Left renal pelvis (tissue), 4 donors: ENCODE measurements around the gene GATD1. TPM values are rescaled to one million over a fixed set of nuclear protein-coding genes. Genes with fewer than 3 reads are reported as not detected.

Source experiments
- DNase-seq, 4 donors: peaks; one replicate each; pipeline ENCODE4 v3.0.0-alpha.2; 2013; ENCODE audit warnings: low read depth in 4 of 4, low spot score in 3 of 4
- polyA plus RNA-seq, 4 donors: library from polyadenylated mRNA; unstranded; fragments of 120-200 nt; gene quantifications; one replicate each; pipeline ENCODE4 v1.2.1, GENCODE V29; 2013; ENCODE audit not compliant: insufficient read length in 4 of 4

GATD1 gene
- polyA plus RNA-seq, 4 donors = 48.2 to 109 (median 59.7) TPM

- no peak for DNase-seq
Observed at GRCh38 chr11:729492-730074, 47.7 kb downstream of the GATD1 start.

DNA sequence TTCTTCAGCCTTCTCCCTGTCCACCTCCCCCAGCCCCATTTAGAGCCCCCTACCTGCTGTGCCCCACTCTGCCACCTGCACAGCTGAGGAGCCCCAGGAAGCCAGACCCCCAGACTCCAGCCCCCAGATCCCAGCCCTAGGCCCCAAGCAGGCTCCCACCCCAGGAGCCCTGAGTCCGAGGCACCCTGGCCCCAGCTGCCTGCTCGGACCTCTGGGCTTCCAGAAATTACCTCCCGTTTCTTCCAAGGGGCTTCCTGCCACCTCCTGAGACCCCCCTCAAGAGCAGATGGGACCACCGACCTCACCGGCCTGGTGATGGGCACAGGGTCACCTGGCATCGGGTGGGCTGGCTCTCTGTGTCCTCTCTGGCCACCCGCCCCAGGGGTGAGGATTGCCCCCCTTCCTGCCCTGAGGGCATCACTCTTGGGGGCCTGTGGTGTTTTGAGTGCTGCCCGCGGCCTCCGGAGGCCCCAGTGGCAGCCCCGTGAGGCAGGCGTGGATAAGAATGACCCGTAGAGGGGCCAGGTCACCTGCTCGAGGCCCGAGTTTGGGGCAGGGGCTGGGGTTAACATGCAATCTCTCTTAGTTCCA is 48.3 kb downstream of the GATD1 start:
- DNase-seq = no peak

DNA sequence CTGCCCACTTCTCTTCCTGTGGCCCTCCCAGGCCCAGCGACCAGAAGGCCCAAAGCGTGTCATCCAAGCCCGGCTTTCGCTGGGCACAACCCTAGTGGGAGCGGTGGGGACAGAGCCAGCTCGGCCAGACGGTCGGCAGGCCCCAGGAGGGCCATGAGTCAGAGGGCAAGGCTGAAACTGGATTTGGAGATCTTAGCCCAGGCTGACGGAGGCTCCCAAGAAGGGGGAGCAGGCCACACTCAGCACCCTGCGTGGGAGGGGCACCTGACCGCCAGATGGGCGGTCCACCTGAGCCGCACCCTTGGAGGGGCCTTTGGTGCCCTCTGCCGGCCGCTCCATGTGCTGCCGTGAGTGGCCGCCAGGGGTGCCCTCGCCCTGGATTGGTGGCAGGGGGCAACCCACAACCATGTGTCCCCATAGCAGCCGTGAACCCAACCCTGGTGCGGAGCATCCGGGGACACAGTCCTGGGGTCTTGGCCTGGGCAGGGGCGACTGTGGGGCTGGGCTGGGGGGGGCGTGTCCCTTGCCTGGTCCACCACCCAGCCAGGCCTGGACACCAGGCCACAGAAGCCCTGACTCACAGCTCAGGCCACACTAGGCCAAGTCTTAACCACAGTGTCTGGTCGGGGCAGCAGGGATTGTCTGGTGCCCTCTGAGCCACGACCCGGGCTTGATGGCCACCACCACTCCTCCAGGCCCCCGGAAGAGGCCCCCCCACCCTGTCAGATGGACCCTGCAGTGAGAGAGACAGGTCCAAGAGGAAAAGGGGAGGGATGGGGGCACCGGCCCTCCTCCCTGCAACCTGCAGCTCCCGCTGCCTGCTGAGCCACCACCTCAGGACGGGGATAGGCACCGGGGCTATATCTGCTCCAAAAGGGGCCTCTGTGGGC is 49.2 kb downstream of the GATD1 start:
- no peak for DNase-seq

DNA sequence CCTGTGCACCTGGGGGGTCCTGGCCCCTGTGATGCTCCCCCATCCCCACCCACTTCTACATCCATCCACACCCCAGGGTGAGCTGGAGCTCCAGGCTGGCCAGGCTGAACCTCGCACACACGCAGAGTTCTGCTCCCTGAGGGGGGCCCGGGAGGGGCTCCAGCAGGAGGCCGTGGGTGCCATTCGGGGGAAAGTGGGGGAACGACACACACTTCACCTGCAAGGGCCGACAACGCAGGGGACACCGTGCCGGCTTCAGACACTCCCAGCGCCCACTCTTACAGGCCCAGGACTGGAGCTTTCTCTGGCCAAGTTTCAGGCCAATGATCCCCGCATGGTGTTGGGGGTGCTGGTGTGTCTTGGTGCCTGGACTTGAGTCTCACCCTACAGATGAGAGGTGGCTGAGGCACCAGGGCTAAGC is 50.0 kb downstream of the GATD1 start:
- no peak for DNase-seq

- no peak for DNase-seq
Observed at GRCh38 chr11:726278-727220, 50.7 kb downstream of the GATD1 start.

DNA sequence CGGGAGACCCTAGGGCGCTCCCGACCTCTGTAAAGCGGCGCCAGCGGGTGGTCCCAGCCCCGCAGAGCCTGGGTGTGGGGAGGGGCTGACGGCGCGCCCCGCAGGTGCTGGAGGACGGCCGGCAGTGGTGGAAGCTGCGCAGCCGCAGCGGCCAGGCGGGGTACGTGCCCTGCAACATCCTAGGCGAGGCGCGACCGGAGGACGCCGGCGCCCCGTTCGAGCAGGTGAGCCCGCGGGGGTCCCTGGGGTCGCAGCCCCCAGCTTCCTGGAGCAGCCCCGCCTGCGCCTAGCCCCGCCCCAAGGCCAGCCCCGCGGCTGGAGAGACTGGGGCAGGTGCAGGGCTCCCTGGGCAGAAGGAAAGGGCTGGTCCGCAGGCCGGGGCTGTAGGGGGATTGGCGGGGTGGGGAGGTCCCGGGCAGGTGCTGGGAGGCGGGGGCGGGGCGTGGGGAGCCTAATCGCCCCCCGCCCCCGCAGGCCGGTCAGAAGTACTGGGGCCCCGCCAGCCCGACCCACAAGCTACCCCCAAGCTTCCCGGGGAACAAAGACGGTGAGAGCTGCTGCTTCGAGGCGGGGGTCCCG is 51.6 kb downstream of the GATD1 start:
- no peak for DNase-seq

DNA sequence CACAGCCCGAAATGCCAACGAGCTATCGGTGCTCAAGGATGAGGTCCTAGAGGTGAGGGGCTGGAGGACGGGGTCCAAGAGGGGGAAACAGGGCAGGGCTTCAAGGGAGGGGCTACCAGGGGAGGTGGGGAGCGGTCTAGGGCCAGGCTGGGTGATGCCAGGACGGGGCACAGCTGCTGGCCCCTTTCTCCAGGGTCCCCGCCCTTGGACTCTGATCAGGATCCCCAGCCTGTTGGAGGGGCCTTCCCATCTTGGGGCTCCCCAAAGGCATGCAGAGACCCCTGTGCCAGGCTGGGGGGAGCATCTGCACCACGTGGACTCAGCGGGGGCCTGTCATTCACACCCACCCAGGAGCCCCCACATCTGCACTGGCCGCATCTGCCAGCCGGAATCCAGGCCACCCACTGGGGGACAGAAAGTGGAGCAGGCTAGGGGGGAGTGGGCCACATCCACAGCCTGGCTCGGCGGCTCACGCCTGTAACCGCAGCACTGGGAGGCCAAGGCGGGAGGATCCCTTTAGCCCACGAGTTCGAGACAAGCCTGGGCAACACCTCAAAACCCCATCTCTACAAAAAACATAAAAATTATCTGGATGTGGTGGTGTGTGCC is 52.4 kb downstream of the GATD1 start:
- no peak for DNase-seq

GRCh38 chr11:724049-724777 is 53.1 kb downstream of the GATD1 start:
- DNase-seq = no peak

GRCh38 chr11:723120-723883 is 54.0 kb downstream of the GATD1 start:
- DNase-seq = no peak

- no peak for DNase-seq
Observed at GRCh38 chr11:722346-722811, 54.9 kb downstream of the GATD1 start.

GRCh38 chr11:721741-722345 is 55.4 kb downstream of the GATD1 start:
- DNase-seq = no peak

GRCh38 chr11:721247-721740 is 56.0 kb downstream of the GATD1 start:
- no peak for DNase-seq

- DNase-seq = no peak
Observed at GRCh38 chr11:720642-721246, 56.5 kb downstream of the GATD1 start.

DNA sequence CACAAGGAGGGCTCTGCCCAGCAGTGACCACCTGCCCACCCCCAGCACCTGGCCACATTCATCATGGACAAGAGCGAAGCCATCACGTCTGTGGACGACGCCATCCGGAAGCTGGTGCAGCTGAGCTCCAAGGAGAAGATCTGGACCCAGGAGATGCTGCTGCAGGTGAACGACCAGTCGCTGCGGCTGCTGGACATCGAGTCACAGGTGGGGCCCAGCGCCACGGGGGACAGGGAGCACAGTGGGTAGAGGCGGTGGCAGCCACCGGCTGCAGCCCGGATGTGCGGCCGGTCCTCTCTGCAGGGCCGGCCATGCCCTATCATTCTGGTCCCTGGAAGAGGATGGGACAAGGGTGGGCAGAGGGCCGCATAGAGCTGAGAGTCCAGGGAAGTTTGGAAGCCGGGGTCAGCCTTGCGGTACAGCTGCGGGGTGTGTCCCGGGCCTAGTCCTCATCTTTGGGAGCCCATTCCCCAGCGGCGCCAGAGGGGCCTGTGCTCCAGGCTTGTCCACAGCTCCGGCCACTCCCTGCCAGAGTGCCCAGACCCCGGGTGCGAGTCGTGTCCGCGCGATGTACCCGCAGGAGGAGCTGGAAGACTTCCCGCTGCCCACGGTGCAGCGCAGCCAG is 57.2 kb downstream of the GATD1 start:
- no peak for DNase-seq

DNA sequence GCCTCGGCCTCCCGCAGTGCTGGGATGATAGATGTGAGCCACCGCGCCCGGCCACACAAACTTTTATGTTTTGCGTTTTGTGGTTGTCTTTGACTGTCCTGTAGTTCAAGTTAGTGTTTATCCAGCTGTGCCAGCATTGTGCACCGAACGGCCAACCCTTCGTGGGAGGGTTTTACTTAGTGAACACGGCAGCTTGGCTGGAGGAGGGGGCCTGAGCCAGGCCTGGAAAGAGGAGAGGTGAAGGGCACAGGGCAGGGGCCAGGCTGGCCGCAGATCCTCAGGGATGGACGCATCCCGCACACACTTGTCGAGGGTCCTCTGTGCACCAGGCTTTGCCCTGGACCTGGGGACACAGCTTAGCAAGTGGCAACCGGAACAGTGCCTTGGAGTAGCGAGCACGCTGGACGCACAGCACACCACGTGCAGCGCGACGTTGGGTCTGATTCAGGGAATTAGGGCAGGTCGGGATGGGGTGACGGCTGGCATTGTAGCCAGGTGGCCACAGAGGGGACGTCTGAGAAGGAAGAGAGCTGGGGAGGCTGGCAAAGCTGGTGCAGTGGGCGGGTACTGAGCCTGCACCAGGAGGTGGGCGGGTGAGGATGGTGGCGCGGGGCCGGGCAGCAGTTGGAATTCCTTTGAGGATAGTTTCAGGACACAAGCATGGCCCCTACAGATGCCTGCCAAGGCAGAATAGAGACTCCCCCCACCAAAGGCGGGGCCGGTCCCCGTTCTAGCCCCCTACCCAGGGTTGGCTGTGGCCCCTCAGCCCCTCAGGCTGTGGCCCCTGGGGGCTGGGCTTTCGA is 57.9 kb downstream of the GATD1 start:
- DNase-seq = no peak
